ENCODE data around the gene PSMG1. TPM values are rescaled to one million over a fixed set of nuclear protein-coding genes. Genes with fewer than 3 reads are reported as not detected.

The PSMG1 gene
- total RNA-seq, 2 donors from 2014 or later, result 41.2 to 78.1 TPM

- intact Hi-C loops (cut with DNase I), result no loop called here
- Histone ChIP-seq H3K27me3 (no peaks in the 10 kb centered on the region), H3K36me3 (no peaks in the 10 kb centered on the region), H3K4me1 (peaks cover 5% of the 10 kb centered on the region), H3K9ac (ENCODE audit: low read depth in 2 of 2, low read length in 2 of 2) (peak overlapping the region in 1 of 2 donors; percentile 84), H3K4me3 (peak overlapping the region; percentile 83), H3K27ac (no peak overlapping the region), H3K9me3 (no peaks in the 10 kb centered on the region)
- TF ChIP-seq, protein P1, sequence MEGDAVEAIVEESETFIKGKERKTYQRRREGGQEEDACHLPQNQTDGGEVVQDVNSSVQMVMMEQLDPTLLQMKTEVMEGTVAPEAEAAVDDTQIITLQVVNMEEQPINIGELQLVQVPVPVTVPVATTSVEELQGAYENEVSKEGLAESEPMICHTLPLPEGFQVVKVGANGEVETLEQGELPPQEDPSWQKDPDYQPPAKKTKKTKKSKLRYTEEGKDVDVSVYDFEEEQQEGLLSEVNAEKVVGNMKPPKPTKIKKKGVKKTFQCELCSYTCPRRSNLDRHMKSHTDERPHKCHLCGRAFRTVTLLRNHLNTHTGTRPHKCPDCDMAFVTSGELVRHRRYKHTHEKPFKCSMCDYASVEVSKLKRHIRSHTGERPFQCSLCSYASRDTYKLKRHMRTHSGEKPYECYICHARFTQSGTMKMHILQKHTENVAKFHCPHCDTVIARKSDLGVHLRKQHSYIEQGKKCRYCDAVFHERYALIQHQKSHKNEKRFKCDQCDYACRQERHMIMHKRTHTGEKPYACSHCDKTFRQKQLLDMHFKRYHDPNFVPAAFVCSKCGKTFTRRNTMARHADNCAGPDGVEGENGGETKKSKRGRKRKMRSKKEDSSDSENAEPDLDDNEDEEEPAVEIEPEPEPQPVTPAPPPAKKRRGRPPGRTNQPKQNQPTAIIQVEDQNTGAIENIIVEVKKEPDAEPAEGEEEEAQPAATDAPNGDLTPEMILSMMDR (IDR thresholded peaks at IDR 0.05), result no peak
- DNase-seq, result no peak
Observed at GRCh38 chr21:39182016-39182415, 1.2 kb downstream of the PSMG1 start.

GRCh38 chr21:39181205-39181818 is 1.9 kb downstream of the PSMG1 start:
- TF ChIP-seq, protein P1 (IDR thresholded peaks at IDR 0.05), result no peak
- intact Hi-C loops (cut with DNase I), result loop anchor here (2.0 kb wide), 1 partner anchor 207 kb away; no protein-coding TSS in a partner anchor
- Histone ChIP-seq H3K4me1 (peaks cover 5% of the 10 kb centered on the region), H3K9ac (ENCODE audit: low read depth in 2 of 2, low read length in 2 of 2) (no peak overlapping the region), H3K27ac (no peak overlapping the region), H3K27me3 (no peaks in the 10 kb centered on the region), H3K36me3 (no peaks in the 10 kb centered on the region), H3K4me3 (no peak overlapping the region), H3K9me3 (no peaks in the 10 kb centered on the region)
- DNase-seq, result no peak

DNA sequence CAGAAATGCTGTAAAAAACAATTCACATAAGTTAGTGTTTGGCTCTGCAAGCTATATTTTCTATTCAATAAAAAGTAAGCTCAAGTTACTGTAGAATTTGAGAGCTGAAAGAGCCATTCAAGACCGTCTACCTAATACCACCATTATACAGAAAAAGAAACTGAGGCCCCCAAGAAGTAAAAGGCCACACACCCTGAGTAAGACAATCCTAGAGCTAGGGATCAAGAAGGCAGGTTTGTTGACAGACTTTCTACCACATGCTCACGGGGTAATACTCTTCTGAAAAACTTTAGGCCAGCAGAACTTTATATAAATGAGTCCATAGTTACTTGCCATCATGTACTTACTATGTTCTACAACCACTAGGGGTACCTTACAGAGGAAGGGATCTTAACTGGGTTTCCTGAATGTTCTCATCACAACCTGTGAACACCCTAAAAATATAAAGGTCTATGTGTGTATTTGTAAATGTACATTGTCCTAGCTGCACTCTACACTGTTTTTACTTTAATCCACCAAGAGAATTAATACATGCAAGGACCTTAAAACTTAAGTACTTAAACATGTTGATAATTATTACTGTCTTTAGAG is 2.7 kb downstream of the PSMG1 start:
- Histone ChIP-seq H3K9ac (ENCODE audit: low read depth in 2 of 2, low read length in 2 of 2) (no peak overlapping the region), H3K4me1 (peaks cover 5% of the 10 kb centered on the region), H3K4me3 (no peak overlapping the region), H3K9me3 (no peaks in the 10 kb centered on the region), H3K36me3 (no peaks in the 10 kb centered on the region), H3K27ac (no peak overlapping the region), H3K27me3 (no peaks in the 10 kb centered on the region)
- TF ChIP-seq, protein P1 (IDR thresholded peaks at IDR 0.05), result no peak
- DNase-seq, result no peak
- intact Hi-C loops (cut with DNase I), result loop anchor here (2.0 kb wide), 1 partner anchor 208 kb away; no protein-coding TSS in a partner anchor

GRCh38 chr21:39178421-39178820 is 4.8 kb downstream of the PSMG1 start:
- Histone ChIP-seq H3K4me3 (no peak overlapping the region), H3K27me3 (no peaks in the 10 kb centered on the region), H3K4me1 (peaks cover 5% of the 10 kb centered on the region), H3K36me3 (no peaks in the 10 kb centered on the region), H3K27ac (no peak overlapping the region), H3K9ac (ENCODE audit: low read depth in 2 of 2, low read length in 2 of 2) (no peak overlapping the region), H3K9me3 (no peaks in the 10 kb centered on the region)
- DNase-seq, result no peak
- TF ChIP-seq, protein P1 (IDR thresholded peaks at IDR 0.05), result no peak
- intact Hi-C loops (cut with DNase I), result no loop called here

DNA sequence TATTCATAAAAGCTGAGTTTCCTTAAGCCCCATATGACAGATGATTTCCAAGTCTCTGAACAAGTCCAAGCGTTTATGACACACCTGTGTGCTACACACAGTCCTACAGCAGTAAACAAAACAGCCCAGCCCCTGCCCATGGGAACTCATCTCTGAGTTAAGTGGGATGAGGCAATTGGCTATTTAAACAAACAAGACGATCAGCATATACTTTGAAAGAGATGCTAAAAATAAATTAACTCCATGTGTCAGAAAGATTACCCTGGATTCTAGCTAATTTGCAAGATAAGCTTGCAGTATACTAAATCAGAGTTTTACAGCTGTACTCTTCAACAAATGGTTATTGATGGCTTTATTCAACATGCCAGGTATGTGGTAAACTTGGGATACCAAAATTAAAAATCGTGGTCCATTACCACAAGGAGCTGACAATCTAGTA is 7.0 kb downstream of the PSMG1 start:
- Histone ChIP-seq H3K27me3 (no peaks in the 10 kb centered on the region), H3K9ac (ENCODE audit: low read depth in 2 of 2, low read length in 2 of 2) (no peak overlapping the region), H3K27ac (no peak overlapping the region), H3K9me3 (no peaks in the 10 kb centered on the region), H3K4me1 (no peaks in the 10 kb centered on the region), H3K4me3 (no peak overlapping the region), H3K36me3 (no peaks in the 10 kb centered on the region)
- TF ChIP-seq, protein P1 (IDR thresholded peaks at IDR 0.05), result no peak
- intact Hi-C loops (cut with DNase I), result no loop called here
- no peak for DNase-seq

Measured in colonic mucosa (tissue), 4 donors.